Gastroesophageal sphincter (tissue), 4 donors: ENCODE results near the gene SEPTIN1. TPM values are rescaled to one million over a fixed set of nuclear protein-coding genes. Genes with fewer than 3 reads are reported as not detected.

Experiments used
- ATAC-seq: fragments of 150-250 bp; one replicate; pipeline ENCODE4 v1.9.1; 2016; ENCODE audit warnings: mild to moderate bottlenecking, moderate library complexity
- H3K27ac ChIP-seq, 4 donors: fragments of 200-600 bp; sonication (generic) in 3 of 4; 1 replicate in 3 of 4; 2 replicates in 1 of 4; pipeline ENCODE4 v1.5.1; 2016 to 2019
- H3K27me3 ChIP-seq: fragments of 200-600 bp; sonication (generic); one replicate; pipeline ENCODE4 v1.5.1; 2019
- H3K36me3 ChIP-seq, 2 donors: fragments of 200-600 bp; sonication (generic); one replicate each; pipeline ENCODE4 v1.5.1; 2019; ENCODE audit warnings: control low read depth in 1 of 2
- H3K4me1 ChIP-seq, 3 donors: fragments of 200-600 bp; sonication (generic); 1 replicate in 2 of 3; 2 replicates in 1 of 3; pipeline ENCODE4 v1.5.1; 2016 to 2019; ENCODE audit warnings: control low read depth in 2 of 3
- H3K4me3 ChIP-seq, 2 donors: fragments of 200-600 bp; sonication (generic); one replicate each; pipeline ENCODE4 v1.5.1; 2019; ENCODE audit warnings: mild to moderate bottlenecking in 1 of 2, moderate library complexity in 1 of 2
- H3K9me3 ChIP-seq, 3 donors: fragments of 200-600 bp; sonication (generic); one replicate each; pipeline ENCODE4 v1.5.1; 2017 to 2019; ENCODE audit warnings: control low read depth in 2 of 3
- CTCF ChIP-seq, 4 experiments: fragments of 200-600 bp in 2 of 4; fragments of 450-650 bp in 2 of 4; sonication (generic) in 1 of 4; IDR thresholded peaks; one replicate each; pipeline ENCODE4 v1.5.1; 2017 to 2019; ENCODE audit warnings: antibody characterized with exemption in 4 of 4, mild to moderate bottlenecking in 2 of 4, moderate library complexity in 2 of 4
- EP300 ChIP-seq: sonication (generic); formaldehyde crosslinking; IDR thresholded peaks from one replicate; pipeline ENCODE4 v1.6.1; 2017; ENCODE audit warnings: antibody characterized with exemption, mild to moderate bottlenecking
- POLR2A ChIP-seq, 2 donors: fragments of 450-650 bp; IDR thresholded peaks; one replicate each; pipeline ENCODE4 v1.6.1; 2017; ENCODE audit warnings: antibody characterized with exemption in 2 of 2, mild to moderate bottlenecking in 2 of 2, moderate library complexity in 1 of 2
- POLR2AphosphoS5 ChIP-seq: sonication (generic); formaldehyde crosslinking; IDR thresholded peaks from one replicate; pipeline ENCODE4 v1.6.1; 2017; ENCODE audit warnings: antibody characterized with exemption
- WGBS, 2 donors: methylation state at CpG; one replicate each; pipeline ENCODE4 v1.1.5; 2018; ENCODE audit warnings: low coverage in 1 of 2; 5-methylcytosine and 5-hydroxymethylcytosine counted together
- total RNA-seq, 4 donors: library from RNA; depleted of rRNA; stranded (reverse); fragments of >200 nt; gene quantifications; one replicate each; pipeline ENCODE4 v1.1.0, GENCODE V29; 2016

Gene SEPTIN1
- total RNA-seq, 4 donors from 2014 or later = 0.59 to 2.2 (median 1.2) TPM

GRCh38 chr16:30357715-30358576, 24.4 kb downstream of the SEPTIN1 start:
- ATAC-seq = no peak
- peak overlapping the region in 1 of 4 donors; percentile 94 for H3K27ac ChIP-seq
- H3K27me3 ChIP-seq = no peaks in the 10 kb centered on the region
- 60 to 64% methylated on average over 1 to 10 of the region's 37 CpGs for WGBS, 2 donors
- no peak for TF ChIP-seq POLR2AphosphoS5
- TF ChIP-seq EP300 = no peak
- TF ChIP-seq POLR2A (IDR thresholded peaks at IDR 0.05) = no peak
- no peak for TF ChIP-seq CTCF (IDR thresholded peaks at IDR 0.05)
- no peak overlapping the region for H3K4me3 ChIP-seq
- peaks cover 0 to 34% (median 25%) of the 10 kb centered on the region in 3 donors for H3K4me1 ChIP-seq
- H3K9me3 ChIP-seq = no peaks in the 10 kb centered on the region
- H3K36me3 ChIP-seq = peaks cover 0 to 76% of the 10 kb centered on the region in 2 donors

DNA sequence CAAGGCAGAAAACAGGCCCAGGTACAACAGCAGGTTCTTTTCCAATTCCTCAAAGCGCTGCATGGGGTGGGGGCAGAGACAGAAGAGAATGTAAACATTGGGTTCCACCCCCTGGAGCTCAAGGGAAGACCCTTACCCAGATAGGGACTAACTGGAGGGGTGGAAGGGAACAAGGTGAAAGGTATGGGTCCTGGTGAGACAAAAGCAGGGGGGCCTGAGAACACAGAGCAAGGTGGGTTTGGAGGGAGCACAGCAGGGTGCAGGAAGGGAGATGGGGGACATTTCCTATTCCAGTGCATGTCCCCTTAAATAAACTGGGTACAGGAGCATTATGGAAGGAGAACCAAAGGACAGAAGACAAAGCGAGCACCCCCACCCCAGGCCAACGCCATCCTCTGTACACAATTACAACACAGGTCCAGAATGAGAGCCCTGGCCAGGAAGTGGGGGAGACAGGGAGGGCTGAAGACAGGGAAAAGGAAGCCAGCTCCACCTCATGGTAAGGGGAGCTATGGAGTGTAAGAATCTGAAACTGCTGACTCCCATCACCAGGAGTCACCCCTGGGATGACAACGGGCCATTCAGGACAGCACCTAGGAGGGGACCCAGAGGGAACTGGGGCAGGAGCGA, 25.2 kb downstream of the SEPTIN1 start:
- peak overlapping the region in 3 of 4 donors; percentile 87 to 100 (median 94) for H3K27ac ChIP-seq
- ATAC-seq = no peak
- 64 to 80% methylated on average over 1 to 2 of the region's 5 CpGs for WGBS, 2 donors

GRCh38 chr16:30356401-30357084, 25.8 kb downstream of the SEPTIN1 start:
- H3K4me3 ChIP-seq = peak overlapping the region in 1 of 2 donors; percentile 74
- H3K36me3 ChIP-seq = peaks cover 0 to 76% of the 10 kb centered on the region in 2 donors
- 87 to 93% methylated on average over 3 of the region's 12 CpGs for WGBS, 2 donors
- H3K27me3 ChIP-seq = no peaks in the 10 kb centered on the region
- TF ChIP-seq POLR2AphosphoS5 (no peak), EP300 (no peak), CTCF (IDR thresholded peaks at IDR 0.05) (no peak), POLR2A (IDR thresholded peaks at IDR 0.05) (no peak)
- H3K27ac ChIP-seq = peak overlapping the region in 3 of 4 donors; percentile 87 to 100 (median 94)
- H3K9me3 ChIP-seq = no peaks in the 10 kb centered on the region
- no peak for ATAC-seq
- H3K4me1 ChIP-seq = peaks cover 3 to 49% (median 39%) of the 10 kb centered on the region in 3 donors

More for the DNA sequence above, 25.2 kb downstream of the SEPTIN1 start:
- no peak for TF ChIP-seq EP300
- TF ChIP-seq POLR2A (IDR thresholded peaks at IDR 0.05) = no peak
- TF ChIP-seq POLR2AphosphoS5 = no peak
- TF ChIP-seq CTCF (IDR thresholded peaks at IDR 0.05) = no peak
- H3K4me3 ChIP-seq = no peak overlapping the region
- H3K9me3 ChIP-seq = no peaks in the 10 kb centered on the region
- no peaks in the 10 kb centered on the region for H3K27me3 ChIP-seq
- H3K4me1 ChIP-seq = peaks cover 3 to 42% (median 32%) of the 10 kb centered on the region in 3 donors
- peaks cover 0 to 76% of the 10 kb centered on the region in 2 donors for H3K36me3 ChIP-seq

GRCh38 chr16:30355954-30356308, 26.4 kb downstream of the SEPTIN1 start:
- peak overlapping the region; percentile 38 to 74 for H3K4me3 ChIP-seq
- ATAC-seq = no peak
- H3K27ac ChIP-seq = peak overlapping the region; percentile 87 to 100 (median 93)
- H3K36me3 ChIP-seq = peaks cover 0 to 76% of the 10 kb centered on the region in 2 donors
- H3K4me1 ChIP-seq = peaks cover 3 to 54% (median 40%) of the 10 kb centered on the region in 3 donors
- no peaks in the 10 kb centered on the region for H3K9me3 ChIP-seq
- TF ChIP-seq CTCF (IDR thresholded peaks at IDR 0.05) (no peak), EP300 (no peak), POLR2AphosphoS5 (no peak), POLR2A (IDR thresholded peaks at IDR 0.05) (no peak)
- H3K27me3 ChIP-seq = no peaks in the 10 kb centered on the region
- WGBS, 2 donors = no CpG with 5 or more reads among the region's 7 CpGs
